HL-60/S4 (cell line): ENCODE measurements around the gene HBS1L.

Experiments
- in situ Hi-C: fragments of 300-500 bp; cut with MboI; formaldehyde crosslinking; loops from 2 replicates; pipeline ENCODE4 v1.14.3; 2022; ENCODE audit warnings: low sequenced_read_pairs

The HBS1L gene

GRCh38 chr6:134954272-134955000 is 100.2 kb downstream of the HBS1L start:
- in situ Hi-C loops = no loop called here

GRCh38 chr6:134951494-134952263 is 102.9 kb downstream of the HBS1L start:
- in situ Hi-C loops = no loop called here

GRCh38 chr6:134950482-134950881 is 104.1 kb downstream of the HBS1L start:
- in situ Hi-C loops = no loop called here

- in situ Hi-C loops = no loop called here
Measured at GRCh38 chr6:134949927-134950326, 104.7 kb downstream of the HBS1L start, which contains the start of gene ALDH8A1. ALDH8A1 (minus strand) TSS chr6:134950101; CDS start chr6:134950053, 48 bp downstream.

GRCh38 chr6:134948691-134949090 is 105.9 kb downstream of the HBS1L start:
- in situ Hi-C loops = no loop called here

- in situ Hi-C loops = no loop called here
Measured at GRCh38 chr6:134948142-134948541, 106.5 kb downstream of the HBS1L start.

GRCh38 chr6:134945045-134945444 is 109.6 kb downstream of the HBS1L start:
- in situ Hi-C loops = no loop called here

GRCh38 chr6:134943522-134944111 is 111.0 kb downstream of the HBS1L start:
- in situ Hi-C loops = no loop called here

- in situ Hi-C loops = no loop called here
Measured at GRCh38 chr6:134938896-134939295, 115.7 kb downstream of the HBS1L start.

- in situ Hi-C loops = no loop called here
Measured at GRCh38 chr6:134937426-134937825, 117.2 kb downstream of the HBS1L start.

- in situ Hi-C loops = no loop called here
Measured at GRCh38 chr6:134936931-134937330, 117.7 kb downstream of the HBS1L start.

GRCh38 chr6:134936476-134936875 is 118.1 kb downstream of the HBS1L start:
- in situ Hi-C loops = no loop called here

GRCh38 chr6:134934793-134935485 is 119.7 kb downstream of the HBS1L start:
- in situ Hi-C loops = no loop called here

- in situ Hi-C loops = no loop called here
Measured at GRCh38 chr6:134932535-134933470, 121.8 kb downstream of the HBS1L start.

GRCh38 chr6:134932098-134932497 is 122.5 kb downstream of the HBS1L start:
- in situ Hi-C loops = no loop called here

- in situ Hi-C loops = no loop called here
Measured at GRCh38 chr6:134930463-134930862, 124.2 kb downstream of the HBS1L start.

GRCh38 chr6:134928151-134928900 is 126.3 kb downstream of the HBS1L start:
- in situ Hi-C loops = no loop called here

GRCh38 chr6:134925800-134926199 is 128.8 kb downstream of the HBS1L start:
- in situ Hi-C loops = no loop called here

- in situ Hi-C loops = no loop called here
Measured at GRCh38 chr6:134921721-134922261, 132.8 kb downstream of the HBS1L start.
